GM19372 (cell line): ENCODE results near the gene SHISAL2A.

Experiments
- ATAC-seq: cut with Tn5 transposase; IDR thresholded peaks from one replicate; pipeline ENCODE4 v1.9.1; 2021; ENCODE audit warnings: mild to moderate bottlenecking, low read depth, moderate library complexity; ENCODE audit not compliant: unreplicated experiment

SHISAL2A gene

DNA sequence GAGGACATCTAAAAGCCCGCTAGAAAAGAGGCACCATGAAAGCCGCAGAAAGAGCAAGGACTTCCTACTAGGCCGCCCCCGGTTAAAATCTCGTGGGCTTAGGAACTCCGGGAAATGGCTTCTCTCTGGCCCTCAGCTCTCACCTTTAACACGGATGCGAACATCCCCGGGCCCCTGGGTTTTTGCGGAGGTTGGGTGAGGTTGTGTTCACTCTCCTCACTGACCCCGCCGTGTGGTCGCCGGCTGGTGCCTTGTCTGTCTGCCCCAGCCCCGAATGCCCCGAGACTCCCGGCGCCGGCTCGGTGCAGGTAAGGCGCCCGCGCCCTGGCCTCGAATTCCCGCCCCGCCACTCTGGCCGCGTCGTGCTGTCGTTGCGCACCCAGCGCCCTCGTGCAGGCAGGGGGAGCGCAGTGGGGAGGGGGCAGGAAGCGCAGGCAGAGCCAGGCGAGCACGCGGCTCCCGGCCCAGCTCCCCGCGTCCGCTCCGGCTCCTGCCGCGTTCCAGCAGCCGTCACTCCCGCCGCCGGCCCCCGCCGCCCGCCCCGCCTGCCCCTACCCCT lies at the start of gene SHISAL2A:
SHISAL2A (plus strand) TSS at position 437 of the 559 bp plus-strand sequence. CDS start 326 bp downstream, outside the sequence.
- no peak for ATAC-seq

DNA sequence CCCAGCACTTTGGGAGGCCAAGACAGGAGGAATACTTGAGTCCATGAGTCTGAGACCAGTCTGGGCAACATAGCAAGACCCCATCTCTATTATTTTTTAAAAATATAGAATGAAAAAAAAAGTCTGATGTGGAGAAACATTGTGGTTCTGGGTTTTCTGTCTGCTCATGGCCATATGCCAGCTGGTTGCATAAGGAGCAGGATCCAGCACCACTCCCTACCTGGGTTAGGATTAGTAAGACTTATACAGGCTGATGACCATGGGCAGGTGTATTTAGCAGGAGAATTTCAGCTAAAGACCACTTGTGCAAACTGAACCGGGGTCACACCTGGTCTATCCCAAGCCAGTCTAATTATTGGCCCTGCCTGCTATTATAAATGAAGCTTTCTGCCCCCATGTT lies 47.5 kb upstream of the SHISAL2A start:
- ATAC-seq, result no peak

DNA sequence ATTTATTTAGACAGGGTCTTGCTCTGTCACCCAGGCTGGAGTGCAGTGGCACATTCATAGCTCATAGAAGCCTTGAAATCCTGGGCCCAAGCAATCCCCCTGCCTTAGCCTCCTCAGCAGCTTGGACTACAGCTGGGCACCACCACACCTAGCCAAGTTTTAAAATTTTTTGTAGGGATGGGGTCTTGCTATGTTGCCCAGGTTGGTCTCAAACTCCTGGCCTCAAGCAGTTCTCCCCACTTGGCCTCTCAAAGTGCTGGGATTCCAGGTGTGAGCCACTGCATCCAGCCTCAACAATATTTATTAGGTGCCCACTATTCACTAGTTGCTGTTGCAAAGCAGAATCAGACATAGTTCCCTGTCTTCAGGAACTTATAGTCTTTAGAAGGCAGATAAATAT lies 44.9 kb upstream of the SHISAL2A start:
- no peak for ATAC-seq

DNA sequence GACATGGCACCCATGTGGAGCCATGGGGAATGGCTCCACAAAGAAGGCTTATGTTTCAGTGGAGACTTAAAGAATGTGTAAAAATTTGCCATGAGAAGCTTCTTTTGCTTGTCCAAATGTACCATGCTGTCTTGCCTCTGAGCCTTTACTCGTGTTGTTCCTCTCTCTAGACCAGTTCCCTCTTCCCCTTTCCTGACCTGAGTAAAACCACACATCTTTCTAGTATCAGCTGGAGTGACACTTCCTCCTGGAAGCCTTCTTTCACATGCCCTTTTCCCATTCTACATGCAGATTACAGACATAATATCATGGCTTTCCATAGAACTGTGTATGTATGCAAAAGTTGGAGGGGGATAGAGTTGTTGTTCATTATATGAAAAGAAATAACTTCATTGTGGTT lies 44.4 kb upstream of the SHISAL2A start:
- no peak for ATAC-seq

DNA sequence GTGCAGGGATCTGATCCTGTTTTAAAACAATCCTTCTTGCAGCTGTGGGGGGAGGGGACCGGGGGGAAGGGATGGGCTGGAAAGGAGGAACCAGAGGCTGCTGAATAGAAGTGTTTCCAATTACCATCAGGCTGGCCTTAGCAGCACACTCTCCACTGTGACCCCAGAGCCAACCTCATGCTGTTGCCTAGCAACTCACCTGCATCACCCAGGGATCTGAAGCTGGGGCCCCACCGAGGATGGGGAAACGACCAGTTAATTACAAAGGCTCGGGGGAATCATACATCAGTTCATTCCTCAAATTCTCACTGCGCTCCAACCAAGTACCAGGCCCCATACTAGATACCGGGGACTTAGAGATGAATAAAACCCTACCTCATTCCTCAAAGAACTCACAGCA lies 42.7 kb upstream of the SHISAL2A start:
- ATAC-seq, result no peak

DNA sequence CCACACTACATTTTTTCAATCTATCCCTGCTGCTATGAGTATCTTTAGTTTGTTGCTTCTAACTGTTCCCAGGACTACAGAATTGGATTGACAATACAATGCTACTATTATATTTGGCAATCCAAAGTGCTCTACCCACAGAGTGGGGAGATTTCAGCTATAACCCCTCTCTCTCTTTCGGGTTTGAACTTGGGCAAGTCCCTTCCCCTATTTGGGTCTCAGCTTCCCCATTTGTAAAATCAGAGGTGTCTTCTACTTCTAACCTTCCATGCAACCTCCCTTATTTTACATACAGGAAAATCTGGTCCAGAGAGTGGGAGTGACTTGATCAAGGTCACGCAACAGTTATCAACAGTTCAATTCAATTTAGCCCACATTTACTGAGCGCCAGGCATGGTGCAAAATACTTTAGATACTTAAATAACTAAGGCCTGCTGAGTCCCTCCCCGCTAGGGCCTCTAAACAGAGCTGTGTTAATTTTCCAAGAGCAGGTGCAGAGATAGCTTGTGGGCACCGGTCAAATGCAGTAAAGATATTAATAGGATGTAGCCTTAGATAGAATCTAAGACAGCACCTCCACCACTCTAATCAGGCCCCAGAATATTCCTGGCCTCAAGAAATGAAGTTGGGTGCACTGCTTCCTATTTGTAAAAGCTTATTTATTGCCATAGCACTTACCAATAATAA lies 40.2 kb upstream of the SHISAL2A start:
- ATAC-seq, result no peak

DNA sequence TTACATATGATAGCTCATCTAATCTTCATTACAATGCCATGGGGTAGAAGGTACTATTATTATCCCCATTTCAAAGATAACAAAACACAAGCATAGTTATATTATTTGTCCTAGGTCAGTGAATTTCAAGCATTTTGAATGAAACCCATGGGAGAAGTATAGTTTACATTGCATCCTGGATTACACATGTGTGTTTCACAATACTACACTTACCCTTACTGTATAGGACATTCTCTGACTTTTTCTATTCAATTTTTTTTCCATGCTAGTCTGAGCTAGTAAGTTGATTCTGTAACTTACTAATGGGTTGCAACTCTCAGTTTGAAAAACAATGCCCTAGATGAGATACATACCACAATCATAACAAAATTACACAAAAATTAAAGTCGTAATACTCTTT lies 39.5 kb upstream of the SHISAL2A start:
- no peak for ATAC-seq

DNA sequence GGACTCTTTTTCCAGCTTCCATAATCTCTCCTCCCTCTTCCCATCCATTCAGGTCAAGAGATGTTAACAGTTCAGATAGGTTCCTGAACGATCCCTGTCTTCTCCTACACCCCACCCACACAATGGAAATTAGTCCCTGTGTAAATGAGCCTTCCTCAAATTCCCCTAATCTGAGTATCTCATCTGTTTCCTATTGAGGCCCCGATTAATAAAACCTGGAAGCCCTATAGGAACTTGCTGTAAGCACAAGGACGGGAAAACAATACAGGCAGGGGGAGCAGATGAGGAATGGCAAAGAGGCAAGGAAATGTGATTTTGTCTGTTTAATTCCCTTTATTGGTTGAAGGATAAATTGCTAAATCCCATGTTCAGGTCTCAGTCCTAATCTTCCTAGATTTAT lies 37.9 kb upstream of the SHISAL2A start:
- no peak for ATAC-seq

DNA sequence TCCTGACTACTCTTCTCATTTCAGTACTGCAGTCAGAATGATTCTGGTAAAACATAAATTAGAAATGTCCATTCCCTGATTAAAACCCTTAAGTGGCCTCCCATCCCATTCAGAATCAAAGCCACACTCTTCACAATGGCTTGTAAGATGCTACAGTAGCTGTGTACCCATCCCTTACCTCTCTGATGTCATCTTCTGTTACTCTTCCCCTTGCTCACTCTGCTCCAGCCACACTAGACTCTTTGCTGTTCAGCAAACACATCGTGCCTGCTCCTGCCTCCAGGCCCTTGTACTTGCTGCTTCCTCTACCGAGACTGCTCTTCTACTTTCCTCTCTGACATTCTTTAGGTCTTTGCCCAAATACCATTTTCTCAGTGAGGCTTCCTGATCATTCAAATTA lies 35.1 kb upstream of the SHISAL2A start:
- ATAC-seq, result no peak

DNA sequence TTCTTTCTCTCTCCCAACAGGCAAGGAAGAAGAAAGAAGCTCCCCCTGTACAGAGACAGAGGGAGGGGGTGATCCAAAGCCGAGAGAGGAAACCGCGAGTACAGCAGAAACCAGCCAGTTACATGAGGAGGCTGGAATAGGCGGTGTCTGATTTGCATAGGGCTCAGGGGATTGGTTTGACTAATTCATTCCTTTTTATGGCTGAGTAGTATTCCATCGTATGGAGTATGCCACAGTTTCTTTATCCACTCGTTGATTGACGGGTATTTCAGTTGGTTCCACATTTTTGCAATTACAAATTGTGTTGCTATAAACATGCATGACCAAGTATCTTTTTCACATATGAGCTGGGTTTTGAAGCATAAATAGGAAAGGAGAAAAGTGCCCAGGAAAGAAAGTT lies 34.2 kb upstream of the SHISAL2A start:
- ATAC-seq, result no peak

DNA sequence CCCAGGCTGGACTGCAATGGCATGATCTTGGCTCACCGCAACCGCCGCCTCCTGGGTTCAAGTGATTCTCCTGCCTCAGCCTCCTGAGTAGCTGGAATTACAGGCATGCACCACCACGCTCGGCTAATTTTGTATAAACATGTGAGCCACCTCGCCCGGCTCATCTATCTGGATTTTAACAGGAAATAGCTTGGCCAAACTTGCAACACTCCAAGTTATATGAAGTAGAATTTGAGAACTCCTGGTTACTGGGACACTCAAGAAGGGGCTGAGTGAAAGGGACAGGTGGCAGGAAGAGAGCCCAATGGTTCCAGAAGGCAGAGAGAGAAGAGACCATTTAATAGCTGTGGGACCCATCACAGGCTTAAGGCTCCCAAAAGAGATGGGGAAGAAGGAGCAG lies 33.7 kb upstream of the SHISAL2A start:
- no peak for ATAC-seq

DNA sequence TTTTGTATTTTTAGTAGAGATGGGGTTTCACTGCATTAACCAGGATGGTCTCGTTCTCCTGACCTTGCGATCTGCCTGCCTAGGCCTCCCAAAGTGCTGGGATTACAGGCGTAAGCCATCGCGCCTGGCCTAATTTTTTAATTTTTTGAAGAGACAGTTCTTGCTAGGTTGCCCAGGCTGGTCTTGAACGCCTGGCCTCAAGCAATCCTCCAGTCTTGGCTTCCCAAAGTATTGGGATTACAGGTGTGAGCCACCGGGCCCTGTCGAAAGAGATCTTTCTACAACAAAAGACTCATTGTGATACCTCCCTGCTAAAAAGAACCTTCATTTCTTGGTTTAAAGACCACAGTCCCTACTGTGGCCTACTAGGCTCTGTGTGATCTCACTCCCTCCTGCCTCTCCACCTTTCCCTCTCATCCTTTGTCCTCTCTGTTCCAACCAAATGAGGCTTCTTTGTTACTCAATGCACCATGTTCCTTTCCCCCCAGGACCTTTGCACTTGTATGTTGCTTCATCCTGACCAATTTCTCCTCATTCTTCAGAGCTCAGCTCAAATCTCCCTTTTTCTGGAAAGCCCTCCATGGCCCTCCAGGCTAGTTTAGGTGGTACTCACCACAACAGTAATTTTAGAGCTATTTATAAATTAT lies 32.3 kb upstream of the SHISAL2A start:
- no peak for ATAC-seq

DNA sequence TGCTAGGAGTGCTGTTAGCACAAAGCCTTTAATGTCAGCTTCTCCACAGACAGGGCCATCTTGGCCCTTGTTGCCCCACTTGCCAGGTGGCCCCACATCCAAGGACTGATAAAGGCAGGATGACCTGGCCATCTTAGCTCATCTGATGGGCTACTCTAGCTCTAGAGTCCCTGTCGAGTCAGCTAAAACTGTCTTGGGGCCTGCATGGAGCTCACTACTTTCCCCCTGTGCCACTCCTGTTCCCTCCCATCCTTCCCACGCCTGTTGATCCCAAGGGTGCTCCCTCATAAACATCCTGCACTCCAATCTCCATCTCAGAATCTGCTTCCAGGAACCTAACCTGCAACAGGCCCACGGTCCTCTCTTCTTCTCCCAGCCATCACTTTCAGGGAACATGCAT lies 31.4 kb upstream of the SHISAL2A start:
- ATAC-seq, result no peak

DNA sequence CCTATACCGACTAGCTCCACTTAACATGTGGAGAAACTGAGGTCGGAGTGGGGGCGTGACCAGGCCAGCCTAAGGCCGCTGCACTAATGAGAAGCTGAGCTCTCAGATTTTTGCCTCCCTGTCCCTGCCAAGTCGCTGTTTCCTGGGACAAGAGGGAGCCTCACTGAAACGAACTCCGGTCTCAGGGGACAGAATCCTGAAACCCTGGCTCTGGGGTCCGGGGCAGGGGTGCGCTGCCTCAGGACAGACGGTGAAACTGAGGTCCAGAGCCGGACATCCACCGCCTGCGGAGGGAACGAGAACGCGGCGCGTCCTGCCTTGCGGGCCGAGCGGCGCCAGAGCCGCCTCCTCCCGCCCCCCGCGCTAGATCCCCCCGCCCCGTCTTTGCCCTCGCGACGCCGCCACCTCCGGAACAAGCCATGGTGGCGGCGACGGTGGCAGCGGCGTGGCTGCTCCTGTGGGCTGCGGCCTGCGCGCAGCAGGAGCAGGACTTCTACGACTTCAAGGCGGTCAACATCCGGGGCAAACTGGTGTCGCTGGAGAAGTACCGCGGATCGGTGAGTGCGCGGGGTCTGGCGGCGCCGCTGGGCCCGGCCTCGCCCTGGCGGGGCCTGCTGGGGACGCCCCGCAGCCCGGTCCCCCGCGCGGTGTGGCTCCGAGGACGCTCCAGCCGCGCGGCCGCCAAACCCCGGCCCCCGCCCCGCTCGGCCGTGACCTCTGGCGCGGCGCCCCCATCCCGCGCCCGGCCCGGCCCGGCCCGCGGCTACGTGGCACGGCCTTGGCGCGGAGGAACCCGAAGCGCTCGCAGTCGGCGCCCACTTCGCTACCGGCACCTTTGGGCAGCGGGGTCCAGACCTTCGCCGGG lies 30.7 kb upstream of the SHISAL2A start, which contains the start of gene GPX7:
GPX7 (plus strand) TSS at position 381 of the 865 bp plus-strand sequence; CDS start at position 420, 39 bp downstream.
- no peak for ATAC-seq

DNA sequence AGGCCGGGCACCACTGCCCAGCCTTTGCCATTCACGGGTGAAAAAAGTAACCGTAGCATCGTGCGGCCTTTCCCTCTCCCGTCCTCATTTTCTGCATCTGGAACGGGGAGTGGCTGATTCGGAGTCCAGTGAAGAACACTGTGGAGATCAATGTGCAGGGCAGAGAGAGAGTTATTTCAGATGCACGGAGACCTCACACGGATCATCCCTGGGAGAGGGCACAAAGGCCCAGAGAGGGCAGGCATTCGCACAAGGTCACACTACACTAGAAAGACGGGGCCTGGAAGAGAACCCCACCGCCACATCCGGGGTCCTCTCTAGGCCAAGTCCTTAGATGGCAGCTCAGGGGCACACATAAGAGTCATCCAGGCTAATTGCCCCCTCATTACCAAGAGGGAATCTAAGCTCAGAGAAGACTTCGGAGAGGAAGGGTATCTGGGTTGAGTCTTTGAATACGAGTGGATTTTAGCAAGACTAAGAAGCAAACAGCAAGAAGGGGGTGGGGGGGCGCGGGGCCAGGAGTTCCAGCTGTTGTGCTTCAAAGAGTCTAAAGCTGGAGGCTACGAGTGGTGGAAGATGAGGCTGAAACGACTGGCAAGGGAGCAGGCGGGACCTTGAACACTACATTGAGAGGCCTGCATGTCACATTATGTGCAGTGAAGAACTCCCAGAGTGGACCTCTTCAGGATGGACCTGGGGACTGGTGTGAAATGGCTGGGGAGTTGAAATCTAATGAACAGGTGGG lies 29.9 kb upstream of the SHISAL2A start:
- ATAC-seq, result no peak

DNA sequence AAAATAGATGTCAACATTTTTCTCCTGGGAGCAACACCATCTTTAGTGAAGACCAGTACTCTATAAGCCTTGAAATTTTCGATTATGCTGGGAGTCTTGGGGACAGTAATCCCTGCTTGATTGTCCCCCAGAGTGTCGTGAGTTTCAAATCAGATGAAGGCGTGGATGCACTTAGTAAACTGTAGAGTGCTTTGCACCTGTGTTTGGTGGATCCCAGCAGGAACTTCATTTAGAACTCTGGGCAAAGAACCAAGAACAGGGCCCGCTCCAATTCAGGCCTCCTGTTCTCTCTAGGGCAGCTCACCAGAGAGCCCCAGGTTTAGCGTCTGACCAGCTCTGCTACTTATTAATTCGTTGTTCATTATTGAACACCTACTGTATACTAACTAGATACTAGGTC lies 29.3 kb upstream of the SHISAL2A start:
- no peak for ATAC-seq

DNA sequence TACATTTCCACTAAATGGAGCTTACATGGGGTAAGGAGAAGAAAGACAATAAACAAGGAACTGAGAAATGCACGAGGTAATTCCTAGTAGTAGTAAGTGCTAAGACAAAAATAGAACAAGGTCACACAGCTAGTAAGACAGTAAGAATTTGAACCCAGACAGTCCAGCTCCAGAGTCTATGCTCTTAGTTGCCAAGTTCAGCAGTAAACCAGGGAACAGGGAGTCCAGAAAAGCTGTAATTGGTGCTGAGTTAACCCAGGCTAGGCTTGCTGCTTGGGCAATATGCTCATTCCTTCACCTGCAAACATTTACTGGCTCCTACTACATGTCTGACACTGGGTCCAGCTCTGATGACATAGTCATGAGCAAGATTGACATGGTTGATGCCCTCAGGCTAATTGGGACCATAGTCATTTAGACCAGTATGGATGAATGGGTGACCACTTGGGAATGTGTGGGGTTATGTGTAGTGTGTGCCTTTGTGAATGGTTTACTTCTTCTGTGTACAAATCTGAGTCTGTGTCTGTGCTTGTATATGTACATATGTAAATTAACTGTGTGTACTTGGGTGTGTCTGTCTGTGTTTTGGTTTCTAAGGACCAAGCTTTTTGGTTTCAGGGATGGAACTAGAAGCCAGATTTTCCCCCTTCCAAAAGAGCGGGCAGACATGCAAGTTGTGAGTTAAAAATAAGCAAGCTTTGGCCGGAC lies 28.8 kb upstream of the SHISAL2A start:
- ATAC-seq, result no peak

DNA sequence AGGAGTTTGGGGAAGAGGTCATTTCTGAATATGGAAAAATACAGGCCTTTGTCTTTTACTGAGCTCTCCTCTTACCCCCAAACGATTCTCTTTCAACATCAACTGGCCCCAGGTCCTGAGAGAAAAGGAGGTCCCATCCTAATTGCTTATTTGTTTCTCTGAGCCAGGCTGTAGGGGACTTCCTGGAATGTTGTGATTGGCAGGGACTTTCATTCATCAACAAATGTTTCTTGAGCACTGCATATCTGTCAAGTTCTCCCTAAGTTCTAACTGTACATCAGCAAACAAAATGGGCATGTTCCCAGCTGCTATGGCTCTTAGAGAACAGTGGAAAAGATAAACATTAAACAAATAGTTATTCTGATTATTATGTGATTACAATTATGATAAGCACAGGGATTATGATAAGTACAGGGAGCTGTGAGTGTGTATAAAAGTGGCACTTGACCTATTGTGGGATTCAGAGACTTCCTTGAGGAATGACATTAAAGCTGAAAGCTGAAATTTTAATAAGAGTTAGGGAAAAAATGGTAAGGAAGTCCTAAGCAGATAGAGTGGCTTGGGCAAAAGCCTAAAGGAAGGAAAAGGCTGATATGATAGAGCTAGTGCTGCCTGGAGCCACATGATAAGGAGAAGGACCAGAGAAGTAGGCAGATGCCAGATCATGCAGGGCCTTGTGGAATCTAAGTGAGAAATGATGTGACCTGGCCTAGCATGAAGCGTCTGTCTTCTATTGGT lies 19.2 kb upstream of the SHISAL2A start:
- ATAC-seq, result no peak

DNA sequence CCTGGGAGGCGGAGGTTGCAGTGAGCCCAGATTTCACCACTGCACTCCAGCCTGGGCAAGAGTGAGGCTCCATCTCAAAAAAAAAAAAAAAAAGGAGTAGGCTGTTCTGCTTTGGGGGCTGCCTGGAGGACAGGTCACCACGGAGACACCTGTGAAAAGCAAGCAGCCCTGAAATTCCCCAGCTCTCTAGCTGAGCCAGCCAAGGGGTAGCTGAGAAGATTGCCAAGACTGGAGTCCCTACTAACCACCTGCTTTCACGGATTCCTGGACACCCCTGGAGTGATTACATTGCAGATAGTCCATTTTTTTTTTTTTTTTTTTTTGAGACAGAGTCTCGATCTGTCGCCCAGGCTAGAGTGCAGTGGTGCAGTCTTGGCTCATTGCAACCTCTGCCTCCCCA lies 18.3 kb upstream of the SHISAL2A start:
- no peak for ATAC-seq
